Cardiac septum (tissue), 1 donor: Measurements from ENCODE around the gene KRT31. TPM values are rescaled to one million over a fixed set of nuclear protein-coding genes. Genes with fewer than 3 reads are reported as not detected.
"Not testable (repeated sequence)": the region's sequence is repeated elsewhere in the genome, so short reads cannot be mapped to it uniquely, and the experiment has no call there.

Experiments used
- DNase-seq: peaks from one replicate; pipeline ENCODE4 v3.0.0-alpha.2; 2020; ENCODE audit warnings: low spot score
- intact Hi-C: fragments of 100-400 bp; cut with DNase I; formaldehyde crosslinking; loops from one replicate; pipeline ENCODE4 v1.14.0; 2022
- total RNA-seq: library from RNA; stranded (reverse); fragmentation: NEBNext Ultra II Directional; extraction: Animal tissue kit (Norgen Biotek cat#: 25700); gene quantifications from one replicate; pipeline ENCODE4 v1.2.1, GENCODE V29; 2021
- donor health status: DM: no; HTN: no; CAD: no.

The KRT31 gene
- total RNA-seq, 1 donor from 2014 or later: not detected

GRCh38 chr17:41350381-41350878, 47.0 kb downstream of the KRT31 start, which contains the start of gene KRT33A:
Gene KRT33A (minus strand): TSS chr17:41350828. CDS start chr17:41350767, 61 bp downstream.
- DNase-seq, intact Hi-C loops: not testable (repeated sequence)

GRCh38 chr17:41347869-41348760, 49.3 kb downstream of the KRT31 start:
- no peak for DNase-seq
- intact Hi-C loops: no loop called here

GRCh38 chr17:41346421-41346820, 51.0 kb downstream of the KRT31 start:
- intact Hi-C loops, DNase-seq: not testable (repeated sequence)

- DNase-seq: no peak
- intact Hi-C loops: no loop called here
Measured at GRCh38 chr17:41345992-41346391, 51.4 kb downstream of the KRT31 start.

Other genes with a start within 250 kb of the KRT31 start
- gene KRTAP4-5, start 247.8 kb downstream of the KRT31 start, total RNA-seq: not detected
- not detected for gene KRTAP4-4, start 236.9 kb downstream of the KRT31 start, total RNA-seq
- gene KRTAP4-3, start 229.4 kb downstream of the KRT31 start, total RNA-seq: not detected
- not detected for gene KRTAP4-2, start 219.4 kb downstream of the KRT31 start, total RNA-seq
- not detected for gene KRTAP4-1, start 212.7 kb downstream of the KRT31 start, total RNA-seq
- not detected for gene KRTAP9-1, start 207.7 kb downstream of the KRT31 start, total RNA-seq
- not detected for gene KRTAP9-2, start 171.0 kb downstream of the KRT31 start, total RNA-seq
- not detected for gene KRTAP9-3, start 165.2 kb downstream of the KRT31 start, total RNA-seq
- not detected for gene KRTAP9-8, start 159.6 kb downstream of the KRT31 start, total RNA-seq
- gene KRTAP9-4, start 147.9 kb downstream of the KRT31 start, total RNA-seq: not detected
- gene KRTAP9-9, start 142.2 kb downstream of the KRT31 start, total RNA-seq: not detected
- gene KRTAP9-6, start 132.2 kb downstream of the KRT31 start, total RNA-seq: not detected
- gene KRTAP9-7, start 121.9 kb downstream of the KRT31 start, total RNA-seq: not detected
- not detected for gene KRTAP29-1, start 94.8 kb downstream of the KRT31 start, total RNA-seq
- not detected for gene KRTAP16-1, start 88.3 kb downstream of the KRT31 start, total RNA-seq
- gene KRTAP17-1, start 81.9 kb downstream of the KRT31 start, total RNA-seq: not detected
- not detected for gene KRT33A, start 46.8 kb downstream of the KRT31 start, total RNA-seq
- not detected for gene KRT33B, start 27.8 kb downstream of the KRT31 start, total RNA-seq
- gene KRT34, start 15.3 kb downstream of the KRT31 start, total RNA-seq: not detected
- gene KRT37, start 27.0 kb upstream of the KRT31 start, total RNA-seq: not detected
- not detected for gene KRT38, start 43.4 kb upstream of the KRT31 start, total RNA-seq
- gene KRT32, start 69.8 kb upstream of the KRT31 start, total RNA-seq: 0.27 TPM
- not detected for gene KRT35, start 83.5 kb upstream of the KRT31 start, total RNA-seq
- gene KRT36, start 92.3 kb upstream of the KRT31 start, total RNA-seq: not detected
- not detected for gene KRT13, start 108.0 kb upstream of the KRT31 start, total RNA-seq
- not detected for gene KRT15, start 121.3 kb upstream of the KRT31 start, total RNA-seq
- gene KRT19, start 130.7 kb upstream of the KRT31 start, total RNA-seq: 1.1 TPM
- not detected for gene KRT9, start 174.5 kb upstream of the KRT31 start, total RNA-seq
- gene KRT14, start 189.3 kb upstream of the KRT31 start, total RNA-seq: not detected
- not detected for gene KRT16, start 215.2 kb upstream of the KRT31 start, total RNA-seq
- gene KRT17, start 227.0 kb upstream of the KRT31 start, total RNA-seq: not detected